ENCODE measurements around the gene IDNK.

IDNK gene

DNA sequence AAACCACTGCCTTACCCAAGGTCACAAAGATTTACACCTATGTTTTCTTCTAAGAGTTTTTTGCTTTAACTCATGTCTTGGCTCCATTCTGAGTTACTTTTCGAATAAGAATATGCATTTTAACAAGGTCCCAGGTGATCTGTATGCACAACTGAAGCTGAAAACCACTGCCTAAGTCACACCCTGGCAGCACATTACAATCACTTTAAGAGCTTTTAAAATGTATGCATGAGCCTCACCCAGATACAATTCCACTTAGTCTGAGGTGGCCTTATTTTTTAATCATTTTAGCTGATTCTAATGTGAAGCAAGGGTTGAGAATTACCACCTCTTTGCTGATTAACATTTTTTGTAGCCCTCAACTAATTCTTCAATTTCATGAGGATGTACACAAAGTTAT, 29.5 kb downstream of the IDNK start:
- TF ChIP-seq GATA2 (IDR thresholded peaks at IDR 0.05; ENCODE audit: low read depth, low read length) (no peak), GATA3 (IDR thresholded peaks at IDR 0.05; ENCODE audit: low read depth, low read length) (no peak)

DNA sequence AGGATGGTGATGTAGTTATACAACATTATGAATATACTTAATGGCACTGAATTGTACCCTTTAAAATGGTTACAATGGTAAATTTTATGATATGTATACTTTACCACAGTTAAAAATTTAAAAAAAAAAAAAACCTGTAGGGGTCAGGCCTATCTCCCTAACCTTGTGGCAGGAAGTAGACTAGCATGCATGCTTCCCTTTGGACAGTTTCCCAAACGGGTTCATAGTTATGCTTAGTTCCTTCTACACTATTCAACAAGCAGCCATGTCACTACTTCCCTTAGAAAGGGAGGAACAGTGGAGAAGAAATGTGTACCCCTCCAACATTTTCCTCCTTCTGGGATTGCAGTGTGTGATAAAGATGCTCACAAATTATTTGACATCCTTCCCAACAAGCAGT, 32.5 kb downstream of the IDNK start:
- TF ChIP-seq GATA2 (IDR thresholded peaks at IDR 0.05; ENCODE audit: low read depth, low read length) = no peak
- TF ChIP-seq GATA3 (IDR thresholded peaks at IDR 0.05; ENCODE audit: low read depth, low read length) = no peak

DNA sequence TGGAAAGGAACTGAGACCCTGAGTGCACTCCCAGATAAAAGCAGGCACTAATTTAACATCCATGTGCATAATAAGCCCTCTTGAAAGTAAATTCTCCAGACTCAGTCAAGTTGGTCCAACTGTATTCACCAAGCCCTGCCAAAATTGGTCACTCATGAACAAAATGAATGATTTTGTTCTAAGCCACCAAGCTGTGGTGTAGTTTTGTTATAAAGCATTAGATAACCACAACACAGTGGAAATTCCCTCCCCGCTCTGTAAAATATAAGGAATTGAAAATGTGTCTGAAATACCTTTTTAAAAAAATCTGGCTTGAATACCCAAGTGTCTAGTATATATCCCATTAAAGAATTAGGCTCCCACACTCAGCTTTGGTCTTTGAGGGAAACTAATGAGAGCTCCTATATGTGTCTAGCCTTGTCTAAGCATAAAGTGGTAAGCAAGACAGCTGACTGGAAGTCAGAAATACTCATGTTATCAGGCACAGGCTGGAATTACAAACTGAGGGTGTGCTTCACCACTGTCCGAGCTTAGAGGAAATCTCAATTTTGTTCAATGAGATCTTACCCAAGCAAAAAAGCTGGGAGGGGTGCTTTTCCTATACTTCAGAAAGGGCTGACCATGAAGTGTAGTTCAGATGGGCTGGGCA, 33.2 kb downstream of the IDNK start:
- no peak for TF ChIP-seq GATA2 (IDR thresholded peaks at IDR 0.05; ENCODE audit: low read depth, low read length)
- TF ChIP-seq GATA3 (IDR thresholded peaks at IDR 0.05; ENCODE audit: low read depth, low read length) = no peak

DNA sequence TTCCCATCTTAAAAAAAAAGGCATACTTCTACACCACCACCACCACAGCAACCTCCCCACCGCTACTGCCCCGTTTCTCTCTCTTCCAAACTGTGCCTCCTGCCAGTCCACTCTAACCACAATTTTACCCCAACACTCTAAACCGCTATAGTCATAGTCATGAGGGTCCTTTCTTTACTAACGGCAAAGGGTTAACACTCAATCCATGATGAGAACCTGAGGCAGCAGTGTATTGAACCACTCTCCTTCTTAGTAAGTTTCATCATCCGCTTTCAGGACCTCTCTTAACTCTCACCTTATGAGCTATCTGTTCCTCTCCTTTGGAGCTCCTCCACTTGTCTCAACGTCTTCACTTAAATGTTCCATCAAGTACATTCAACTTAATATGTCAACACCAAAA, 34.0 kb downstream of the IDNK start:
- TF ChIP-seq GATA2 (IDR thresholded peaks at IDR 0.05; ENCODE audit: low read depth, low read length) = no peak
- TF ChIP-seq GATA3 (IDR thresholded peaks at IDR 0.05; ENCODE audit: low read depth, low read length) = no peak

DNA sequence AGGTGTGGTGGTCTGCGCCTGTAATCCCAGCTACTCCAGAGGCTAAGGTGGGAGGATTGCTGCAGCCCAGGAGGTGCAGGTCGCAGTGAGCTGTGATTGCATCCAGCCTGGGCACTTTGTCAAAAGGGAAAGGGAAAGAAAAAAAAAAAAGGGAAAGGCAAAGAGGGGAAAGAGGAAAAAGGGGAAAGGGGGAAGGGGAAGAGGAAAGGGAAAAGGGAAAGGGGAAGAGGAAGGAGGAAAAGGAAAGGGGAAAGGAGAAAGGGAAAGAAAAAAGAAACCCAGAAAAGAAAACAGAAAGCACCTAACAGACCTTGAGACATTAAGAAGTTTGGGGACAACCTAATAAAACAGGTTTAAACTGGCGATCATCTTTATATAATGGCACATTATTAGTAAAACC, 40.0 kb downstream of the IDNK start:
- no peak for TF ChIP-seq GATA3 (IDR thresholded peaks at IDR 0.05; ENCODE audit: low read depth, low read length)
- TF ChIP-seq GATA2 (IDR thresholded peaks at IDR 0.05; ENCODE audit: low read depth, low read length) = no peak

DNA sequence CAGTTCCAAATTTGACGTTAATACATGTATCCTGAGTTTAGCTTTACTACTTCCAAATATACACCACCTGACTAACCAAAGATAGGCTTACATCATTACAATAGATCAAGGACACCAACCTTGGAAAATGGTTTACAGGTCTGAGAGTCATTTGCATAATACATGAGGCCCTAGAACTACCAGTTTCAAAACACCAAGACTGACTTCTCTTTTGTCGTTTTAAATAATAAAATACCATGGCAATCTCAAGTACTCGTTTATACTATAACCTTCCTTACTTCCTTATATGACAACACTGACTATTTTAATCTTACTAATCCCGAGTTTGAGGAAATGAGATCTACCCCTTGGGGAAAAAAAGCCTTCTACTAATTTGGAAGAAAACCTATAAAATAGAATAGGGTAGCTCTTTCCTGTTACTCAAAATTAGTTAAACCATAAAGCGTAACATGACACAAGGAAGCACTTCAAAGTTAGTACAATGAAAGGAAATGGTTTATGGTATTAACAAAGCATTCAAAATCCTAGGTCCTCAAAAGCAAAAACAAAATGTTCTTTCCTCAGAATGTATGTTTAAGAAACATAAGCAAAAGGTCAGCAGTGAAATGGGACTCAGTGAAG, 42.7 kb downstream of the IDNK start:
- no peak for TF ChIP-seq GATA3 (IDR thresholded peaks at IDR 0.05; ENCODE audit: low read depth, low read length)

DNA sequence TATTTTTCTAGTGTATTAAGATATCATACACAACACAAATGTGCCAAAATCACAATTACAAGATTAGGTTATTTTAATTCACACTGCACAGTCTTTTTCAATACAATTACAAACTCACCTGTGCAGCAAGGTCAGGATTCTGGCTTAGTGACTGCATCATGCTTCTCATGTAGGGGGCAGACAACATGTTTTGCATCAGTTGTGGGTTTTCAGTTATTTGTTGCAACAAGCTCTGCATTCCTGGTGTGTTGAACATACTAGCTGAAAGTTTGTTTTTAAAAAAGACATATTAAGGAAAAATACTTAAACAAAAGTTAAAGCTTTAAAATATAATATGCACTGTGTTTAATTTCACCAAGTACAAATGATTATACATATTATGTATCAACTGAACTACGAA, 46.1 kb downstream of the IDNK start:
- TF ChIP-seq GATA3 (IDR thresholded peaks at IDR 0.05; ENCODE audit: low read depth, low read length) = no peak
- TF ChIP-seq GATA2 (IDR thresholded peaks at IDR 0.05; ENCODE audit: low read depth, low read length) = no peak

DNA sequence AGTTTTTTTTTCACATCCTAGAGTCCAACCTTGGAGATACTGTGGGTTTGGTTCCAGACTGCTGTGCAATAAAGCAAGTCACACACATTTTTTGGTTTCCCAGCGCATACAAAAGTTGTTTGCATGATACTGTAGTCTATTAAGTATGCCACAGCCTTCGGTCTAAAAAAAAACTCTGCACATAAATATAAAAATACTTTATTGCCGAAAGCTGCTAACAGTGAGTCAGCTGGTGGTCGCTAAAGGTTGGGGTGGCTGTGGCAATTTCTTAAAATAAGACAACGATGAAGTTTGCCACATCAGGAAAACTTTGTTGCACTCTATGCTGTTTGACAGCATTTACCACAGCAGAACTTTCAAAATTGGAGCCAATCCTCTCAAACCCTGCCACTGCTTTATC, 47.4 kb downstream of the IDNK start:
- no peak for TF ChIP-seq GATA3 (IDR thresholded peaks at IDR 0.05; ENCODE audit: low read depth, low read length)
- TF ChIP-seq GATA2 (IDR thresholded peaks at IDR 0.05; ENCODE audit: low read depth, low read length) = no peak

DNA sequence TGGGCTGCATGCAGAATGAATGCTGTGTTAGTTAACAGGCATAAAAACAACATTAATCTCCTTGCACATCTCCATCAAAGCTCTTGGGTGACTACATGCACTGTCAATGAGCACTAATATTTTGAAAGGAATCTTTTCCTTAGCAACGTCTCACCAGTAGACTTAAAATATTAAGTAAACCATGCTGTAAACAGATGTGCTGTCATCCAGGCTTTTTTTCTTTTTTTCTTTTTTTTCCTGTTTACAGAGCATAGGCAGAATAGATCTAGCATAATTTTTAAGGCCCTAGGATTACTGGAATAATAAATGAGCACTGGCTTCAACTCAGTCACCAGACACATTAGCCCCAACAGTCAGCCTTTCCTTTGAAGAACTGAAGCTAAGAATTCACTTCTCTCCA, 48.5 kb downstream of the IDNK start:
- no peak for TF ChIP-seq GATA3 (IDR thresholded peaks at IDR 0.05; ENCODE audit: low read depth, low read length)

DNA sequence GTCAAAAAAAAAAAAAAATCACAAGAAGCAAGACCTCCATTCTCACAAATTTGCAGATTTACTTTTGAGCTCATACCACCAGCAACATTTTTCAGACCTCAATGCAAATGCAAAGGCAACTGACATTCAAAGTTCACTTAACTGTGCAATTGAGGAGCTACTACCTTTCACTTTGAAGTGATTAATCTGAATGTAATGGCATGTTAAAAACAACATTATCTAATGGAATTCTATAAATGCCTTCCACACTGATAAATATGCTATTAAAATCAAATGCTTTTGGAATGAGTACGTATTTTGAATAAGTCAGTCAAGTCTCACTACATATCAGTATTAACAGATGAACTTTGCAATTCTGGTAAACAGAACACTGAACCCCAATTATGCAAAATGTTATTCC, 52.5 kb downstream of the IDNK start:
- no peak for TF ChIP-seq GATA3 (IDR thresholded peaks at IDR 0.05; ENCODE audit: low read depth, low read length)
- TF ChIP-seq GATA2 (IDR thresholded peaks at IDR 0.05; ENCODE audit: low read depth, low read length) = no peak

DNA sequence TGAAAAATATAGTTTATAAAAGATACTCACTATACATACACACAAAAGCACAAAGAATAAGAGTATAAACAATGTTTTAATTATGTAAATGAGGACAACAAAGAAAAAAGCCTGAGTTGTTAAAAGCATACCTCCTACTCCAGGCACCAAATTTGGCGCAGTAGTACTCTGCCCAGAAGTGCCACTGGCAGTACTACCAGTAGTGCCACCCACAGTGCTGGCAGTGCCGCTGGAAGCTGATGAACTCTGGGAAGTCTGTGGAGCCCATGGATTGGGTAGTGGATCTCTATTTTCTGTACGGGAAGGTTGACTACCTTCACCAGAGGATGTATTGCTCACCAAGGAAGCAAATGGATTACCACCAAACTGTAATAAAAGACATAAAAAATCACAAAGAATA, 54.7 kb downstream of the IDNK start:
- TF ChIP-seq GATA3 (IDR thresholded peaks at IDR 0.05; ENCODE audit: low read depth, low read length) = no peak

DNA sequence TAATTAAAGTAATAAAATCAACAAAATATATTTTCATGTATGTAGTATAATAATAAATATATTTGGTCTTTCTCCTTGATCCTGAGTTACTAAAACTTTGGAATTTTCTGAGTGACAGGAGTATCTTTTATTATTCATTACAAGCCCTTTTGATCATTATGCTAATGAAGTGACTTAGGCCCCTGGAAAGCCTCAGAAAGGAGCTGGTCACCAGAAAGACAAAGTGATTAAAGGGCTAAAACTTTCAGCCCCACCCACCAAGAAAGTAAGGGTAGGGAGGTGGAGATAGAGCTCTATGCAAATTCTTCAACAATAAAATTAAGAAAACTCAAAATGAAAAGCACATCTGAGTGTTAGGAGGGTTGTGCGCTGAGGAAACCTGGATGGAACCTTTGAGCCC, 57.3 kb downstream of the IDNK start:
- TF ChIP-seq GATA3 (IDR thresholded peaks at IDR 0.05; ENCODE audit: low read depth, low read length) (no peak), GATA2 (IDR thresholded peaks at IDR 0.05; ENCODE audit: low read depth, low read length) (no peak)

DNA sequence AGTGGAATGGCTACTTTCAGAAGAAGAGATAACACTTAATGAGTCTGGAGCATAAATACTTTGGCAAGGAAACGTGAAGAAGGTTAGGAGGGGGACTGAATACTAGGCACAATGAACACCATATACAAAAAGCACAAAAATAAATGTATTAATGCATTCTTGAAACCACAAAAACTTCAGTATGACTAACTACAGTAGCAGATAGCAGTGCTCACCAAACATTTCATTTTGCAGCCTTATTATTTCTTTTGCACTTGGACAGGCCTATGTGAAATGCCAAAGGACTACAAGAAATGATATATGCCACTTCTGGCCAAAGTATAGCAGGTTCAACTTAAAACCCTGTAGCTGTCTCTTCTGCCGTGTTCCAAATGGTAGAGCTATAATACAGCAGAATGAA, 58.5 kb downstream of the IDNK start:
- no peak for TF ChIP-seq GATA3 (IDR thresholded peaks at IDR 0.05; ENCODE audit: low read depth, low read length)
- TF ChIP-seq GATA2 (IDR thresholded peaks at IDR 0.05; ENCODE audit: low read depth, low read length) = no peak

DNA sequence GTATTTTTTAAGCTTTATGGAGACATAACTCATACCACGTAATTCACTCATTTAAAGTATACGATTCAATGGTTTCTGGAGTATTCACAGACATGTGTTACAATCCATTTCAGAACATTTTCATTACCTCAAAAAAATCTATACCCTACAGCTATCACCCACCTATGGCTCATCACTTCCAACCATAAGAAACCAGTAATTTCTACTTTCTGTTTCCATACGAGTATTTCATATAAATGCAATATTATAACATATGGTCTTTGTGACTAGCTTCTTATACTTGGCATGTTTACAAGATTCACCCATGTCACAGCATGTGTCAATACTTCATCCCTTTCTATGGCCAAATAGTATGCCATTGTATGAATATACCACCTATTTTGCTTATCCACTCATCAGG, 66.0 kb downstream of the IDNK start:
- TF ChIP-seq GATA3 (IDR thresholded peaks at IDR 0.05; ENCODE audit: low read depth, low read length) (no peak), GATA2 (IDR thresholded peaks at IDR 0.05; ENCODE audit: low read depth, low read length) (no peak)

DNA sequence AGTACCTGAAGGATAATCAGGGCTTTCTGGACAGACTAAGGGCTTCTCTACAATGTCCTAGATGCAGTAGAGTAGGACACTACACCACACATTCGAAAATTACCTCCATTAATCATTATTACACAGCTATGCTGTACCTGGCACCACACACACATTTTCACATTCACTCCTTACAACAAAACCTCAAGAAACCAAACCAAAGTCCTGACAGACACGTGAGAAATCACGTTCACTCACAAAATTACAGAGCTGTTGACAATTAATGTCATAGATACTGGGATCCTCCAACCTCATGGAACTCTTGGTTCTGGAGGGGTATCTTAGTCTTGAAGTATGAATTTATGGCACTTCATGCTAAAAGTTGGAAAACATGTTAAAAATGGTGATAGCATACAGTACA, 68.5 kb downstream of the IDNK start:
- TF ChIP-seq GATA2 (IDR thresholded peaks at IDR 0.05; ENCODE audit: low read depth, low read length) (no peak), GATA3 (IDR thresholded peaks at IDR 0.05; ENCODE audit: low read depth, low read length) (no peak)
